Stimulated activated CD4-positive, alpha-beta T cell treated with anti-CD3 and anti-CD28 coated beads, Interleukin-12 subunit alpha, Interleukin-12 subunit beta, amount 100 ng/mL, for 4 hours (primary cell): ENCODE results near the gene MYBBP1A.

ENCODE experiments used
- DNase-seq: peaks from one replicate; pipeline ENCODE4 v3.0.0-alpha.2; 2020

The MYBBP1A gene

DNA sequence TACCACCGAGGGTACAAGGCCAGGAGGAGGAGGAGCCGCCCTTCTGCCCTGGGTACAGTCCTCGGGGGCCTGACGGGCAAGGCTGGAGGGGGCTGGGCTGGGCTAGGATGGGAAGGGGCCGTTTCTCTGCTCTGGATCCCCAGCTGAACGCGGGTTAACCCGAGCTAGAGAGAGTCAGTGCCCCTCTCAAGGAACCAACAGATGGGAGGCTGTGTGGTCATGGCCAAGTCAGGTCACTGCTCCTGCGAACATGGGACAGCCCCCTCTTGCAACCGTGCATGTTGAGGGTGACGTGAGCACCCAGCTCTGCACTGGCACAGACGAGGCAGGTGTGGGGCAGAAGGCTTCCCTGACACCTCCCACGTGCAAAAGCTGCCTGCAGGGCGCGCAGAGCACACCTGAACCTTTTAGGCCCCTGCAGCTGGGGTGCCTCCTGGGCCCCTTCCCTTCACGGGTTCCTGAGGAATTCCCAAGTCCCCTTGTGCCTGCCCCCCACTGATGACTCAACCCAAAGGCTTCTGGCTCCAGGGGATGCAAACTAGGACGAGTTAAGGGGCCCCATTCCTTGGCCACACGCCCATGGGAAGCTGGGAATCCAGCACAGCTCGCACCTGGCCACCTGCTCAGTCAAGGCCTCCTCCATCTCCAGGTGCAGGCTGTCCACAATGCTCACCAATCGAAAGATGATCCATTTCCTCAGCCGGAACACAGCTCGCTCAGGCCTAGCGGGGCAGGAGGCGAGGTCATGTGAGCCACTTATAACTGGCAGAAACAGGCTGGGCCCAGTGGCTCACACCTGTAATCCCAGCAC lies 6.3 kb downstream of the MYBBP1A start:
- DNase-seq, result no peak

DNA sequence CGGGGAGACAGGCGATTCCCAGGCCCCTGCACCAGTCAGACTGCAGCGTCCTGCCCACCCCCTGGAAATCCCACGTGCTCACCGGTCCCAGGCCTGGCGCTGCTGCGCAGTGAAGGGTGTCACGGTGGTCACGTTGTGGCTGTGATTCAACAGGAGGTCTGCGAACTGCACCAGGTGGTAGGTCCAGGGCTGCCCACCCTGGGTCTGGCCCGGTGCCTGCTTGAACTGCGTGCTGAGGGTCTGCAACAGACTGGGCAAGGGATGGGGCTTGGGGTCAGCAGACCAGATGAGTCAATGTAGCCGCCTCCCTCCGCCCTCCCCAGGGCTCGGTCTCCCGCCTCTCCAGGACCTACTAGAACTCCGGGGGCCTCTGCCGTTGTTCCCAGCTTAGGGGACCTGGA lies 7.1 kb downstream of the MYBBP1A start:
- DNase-seq, result no peak

DNA sequence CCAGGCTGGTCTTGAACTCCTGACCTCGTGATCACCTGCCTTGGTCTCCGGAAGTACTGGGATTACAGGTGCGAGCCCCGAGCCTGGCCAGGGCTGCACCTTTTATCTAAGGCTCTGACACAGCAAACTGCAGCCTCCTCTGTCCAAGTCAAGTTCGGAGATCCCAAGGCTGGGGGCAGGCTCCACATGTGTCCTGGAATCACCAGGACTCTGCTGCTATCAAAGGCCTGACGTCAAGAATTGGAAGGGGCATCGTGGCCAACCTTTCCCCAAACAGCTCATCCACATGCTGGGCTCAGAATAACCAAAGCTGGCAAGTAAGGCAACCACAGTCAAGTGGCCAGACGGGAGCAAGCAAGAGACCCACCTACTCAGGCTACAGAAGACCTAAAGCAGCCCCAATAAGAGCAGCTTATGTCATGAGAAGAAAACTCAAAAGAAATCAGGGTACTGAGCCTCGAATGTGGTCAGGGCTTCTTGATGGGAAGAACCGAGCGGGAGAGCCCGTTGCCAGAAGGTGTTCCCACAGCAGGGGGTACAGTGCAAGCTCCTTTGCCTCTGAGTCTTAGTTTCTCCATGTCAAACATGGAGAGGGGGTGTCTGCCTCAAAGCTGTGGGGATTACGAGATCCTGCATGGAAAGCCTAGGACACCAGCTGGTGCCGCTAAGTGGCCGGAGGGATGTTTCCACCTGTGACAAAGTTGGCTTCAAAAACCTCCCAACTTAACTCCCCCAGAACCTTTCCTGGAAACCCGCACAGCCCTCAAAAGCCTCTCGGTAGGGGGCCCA lies 7.9 kb downstream of the MYBBP1A start:
- no peak for DNase-seq

DNA sequence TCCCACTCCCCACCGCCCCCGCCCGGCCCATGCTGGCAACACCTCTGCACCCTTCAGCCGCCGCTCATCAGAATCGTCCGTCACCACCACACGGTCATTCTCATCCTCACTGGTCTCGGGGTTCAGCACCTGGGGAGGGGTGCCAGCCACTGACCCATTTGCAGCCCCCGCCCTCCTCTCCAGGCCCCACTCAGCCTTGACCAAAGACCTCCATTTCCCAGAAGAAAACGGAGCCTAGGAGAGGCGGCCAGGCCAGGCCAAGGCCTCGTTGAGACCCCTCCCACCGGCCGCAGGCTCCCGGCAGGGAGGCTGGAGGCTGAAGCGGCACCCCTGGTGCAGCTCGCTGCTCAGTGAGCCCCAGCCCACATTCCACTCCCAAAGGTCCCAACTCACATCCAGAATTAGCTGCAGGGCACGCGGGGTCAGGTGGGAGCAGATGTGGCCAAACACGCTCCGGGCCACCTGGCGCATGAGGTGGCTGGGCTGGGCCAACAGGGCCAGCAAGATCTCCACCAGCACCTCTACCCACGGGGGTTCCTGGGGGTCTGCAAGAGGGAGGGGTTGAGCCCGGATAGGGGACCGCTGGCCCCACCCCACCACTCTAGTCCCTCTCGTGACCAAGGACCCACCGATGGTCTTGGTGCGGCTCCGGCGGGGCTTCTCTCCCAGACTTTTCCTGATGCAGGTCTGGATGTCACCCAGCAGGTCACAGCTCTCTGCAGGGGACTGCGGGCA lies 9.8 kb downstream of the MYBBP1A start:
- DNase-seq, result no peak

DNA sequence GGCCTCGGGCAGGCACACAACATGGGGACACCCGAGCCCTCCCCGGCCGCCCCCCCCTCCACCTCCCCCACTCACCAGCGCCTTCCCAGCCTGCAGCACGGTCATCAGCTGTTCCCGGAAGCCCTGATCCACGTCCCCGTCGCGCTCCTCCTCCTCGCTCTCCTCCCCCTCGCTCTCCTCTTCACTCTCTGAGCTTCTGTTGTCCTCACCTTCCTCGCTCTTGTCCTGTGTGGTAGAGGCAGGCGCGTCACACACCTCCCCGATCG lies 10.3 kb downstream of the MYBBP1A start:
- no peak for DNase-seq

DNA sequence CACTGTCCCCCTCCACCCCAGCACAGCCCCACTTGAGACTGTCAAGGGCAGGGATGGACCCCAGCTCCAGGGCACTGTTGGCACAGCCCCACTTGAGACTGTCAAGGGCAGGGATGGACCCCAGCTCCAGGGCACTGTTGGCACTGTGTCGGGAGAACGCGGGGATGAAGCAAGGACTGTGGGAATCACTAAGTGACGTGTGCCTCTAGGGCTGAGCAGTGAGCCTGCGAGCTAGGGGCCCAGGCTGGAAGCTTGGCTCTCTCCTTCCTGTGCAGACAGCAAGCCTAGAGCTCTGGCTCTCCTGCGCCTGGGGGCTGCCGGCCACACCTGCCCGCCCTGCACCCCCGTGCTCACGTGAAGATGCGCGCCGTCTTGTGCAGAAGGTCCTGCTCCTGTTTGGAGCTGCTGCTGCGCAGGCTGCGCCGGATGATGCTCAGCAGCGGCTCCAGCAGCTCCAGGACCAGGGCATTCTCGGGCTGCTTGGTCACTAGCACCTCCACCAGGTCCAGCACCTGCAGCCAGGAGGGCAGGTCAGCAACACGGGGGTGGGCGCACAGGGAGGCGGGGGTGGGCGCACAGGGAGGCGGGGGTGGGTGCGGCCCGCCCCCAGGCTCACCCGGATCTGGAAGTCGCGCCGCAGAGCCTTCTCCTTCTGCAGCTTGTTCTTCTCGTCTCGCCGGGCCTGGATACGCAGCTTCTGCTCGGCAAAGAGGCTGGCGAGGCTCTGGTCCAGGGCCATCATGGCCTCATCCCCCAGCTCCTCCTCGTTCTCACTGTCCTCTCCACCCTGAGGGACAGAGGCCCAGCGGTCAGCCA lies 10.8 kb downstream of the MYBBP1A start:
- no peak for DNase-seq

DNA sequence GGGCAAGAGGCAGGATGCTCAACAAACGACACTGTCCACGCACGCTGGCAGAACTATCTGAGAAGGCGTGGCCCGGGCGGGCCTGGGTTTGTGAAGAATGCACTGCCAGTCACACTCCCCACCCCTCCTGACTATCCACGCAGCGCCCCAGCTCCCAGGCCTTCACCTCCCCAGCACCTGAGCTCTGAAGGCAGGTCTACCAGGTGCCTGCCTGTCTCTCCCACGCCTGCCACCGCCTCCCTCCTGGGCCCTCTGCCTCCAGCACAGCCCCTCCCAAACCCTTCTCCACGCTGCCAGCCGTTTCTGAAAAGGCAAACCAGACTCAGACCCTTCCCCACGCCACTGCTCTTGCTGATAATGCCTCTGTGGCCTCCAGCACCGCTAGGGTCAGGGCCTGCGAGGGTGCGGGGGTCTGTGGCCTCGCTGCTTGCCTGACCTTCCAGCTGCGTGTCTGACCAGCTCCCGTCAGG lies 11.6 kb downstream of the MYBBP1A start:
- no peak for DNase-seq

DNA sequence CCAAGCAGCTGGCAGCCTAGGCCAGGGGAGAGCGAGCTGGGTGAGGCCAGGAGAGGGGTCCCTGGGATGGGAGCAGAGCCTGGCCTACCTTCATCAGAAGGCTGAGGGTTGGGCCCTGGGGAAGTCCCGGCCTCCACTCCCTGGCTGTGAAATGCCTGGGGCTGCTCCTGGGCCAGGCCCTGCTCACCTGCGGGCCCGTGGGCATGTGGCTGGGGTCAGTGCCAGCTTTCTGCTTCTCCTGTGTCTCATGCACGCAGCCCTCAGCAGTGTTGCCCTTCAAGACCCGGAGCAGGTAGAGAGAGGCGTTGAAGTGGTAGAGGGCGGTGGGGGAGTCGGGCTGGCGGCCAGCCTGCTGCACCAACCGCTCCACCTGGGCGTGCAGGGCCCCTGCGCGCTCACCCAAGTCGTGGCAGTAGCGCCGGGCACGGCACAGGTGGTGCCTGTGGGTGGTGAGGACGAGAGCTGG lies 12.4 kb downstream of the MYBBP1A start:
- no peak for DNase-seq

DNA sequence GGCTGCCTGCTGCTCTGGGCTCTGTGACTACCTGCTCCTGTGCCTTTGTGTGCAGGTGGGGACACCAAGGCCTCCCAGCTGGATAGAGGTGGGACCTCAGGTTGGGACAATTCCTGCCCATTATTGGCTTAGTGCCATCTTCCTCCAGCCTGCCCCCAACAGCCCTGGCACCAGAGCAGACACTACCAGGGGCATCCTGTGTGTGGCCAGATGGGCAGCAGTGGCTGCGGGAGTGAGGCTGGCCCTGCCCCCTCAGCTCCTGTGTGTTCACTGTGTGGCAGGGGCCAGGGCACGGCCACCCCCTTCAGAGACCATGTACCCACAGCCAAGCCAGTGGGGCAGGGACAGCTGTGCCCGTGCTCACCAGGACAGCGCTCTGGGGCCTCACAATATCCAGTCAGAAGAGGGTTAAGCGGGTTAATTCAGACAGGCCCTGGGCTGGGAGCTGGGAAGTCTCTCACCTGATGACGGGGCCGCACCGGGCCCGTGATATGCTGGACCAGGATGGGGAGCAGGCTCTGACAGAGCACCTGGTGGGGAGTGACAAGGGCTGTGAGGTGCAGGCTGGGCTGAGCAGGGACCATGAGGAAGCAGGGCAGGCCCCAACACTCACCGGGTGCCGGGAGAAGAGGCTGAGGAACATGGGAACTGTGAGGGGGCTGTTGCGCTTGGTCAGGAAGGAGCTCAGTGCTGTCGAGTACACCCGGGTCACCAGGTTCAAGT lies 13.0 kb downstream of the MYBBP1A start:
- DNase-seq, result no peak

DNA sequence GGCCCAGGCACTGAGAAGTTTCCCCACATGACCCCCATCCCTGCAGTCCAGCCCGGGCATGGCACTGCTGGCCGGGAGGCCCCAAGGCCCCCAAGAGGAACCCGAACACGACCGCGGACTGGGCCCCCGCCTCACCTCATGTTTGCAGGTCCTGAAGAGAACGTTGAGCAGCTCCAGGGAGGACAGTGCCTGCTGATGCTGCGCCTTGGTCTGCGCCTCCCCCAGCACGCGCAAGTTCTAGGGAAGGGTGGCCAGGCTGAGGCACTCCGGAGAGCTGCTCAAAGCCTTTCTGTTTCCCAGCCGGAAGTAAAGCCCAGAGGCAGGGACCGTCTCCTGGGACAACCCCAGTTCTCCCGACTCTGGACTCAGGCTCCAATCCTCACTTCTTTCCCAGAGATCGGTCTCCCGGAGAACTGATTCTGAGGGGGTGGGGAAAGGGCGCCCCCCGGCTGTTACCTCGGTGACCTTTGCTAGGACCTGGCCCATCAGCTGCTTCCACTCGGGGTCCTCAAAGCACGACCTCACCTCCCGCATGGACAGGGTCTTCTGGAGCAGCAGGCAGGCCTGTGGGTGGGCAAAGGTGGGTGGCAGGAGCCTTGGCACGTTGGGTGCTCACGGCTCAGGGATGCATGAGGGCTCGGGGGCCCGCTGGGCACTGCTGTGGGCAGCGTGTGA lies 13.7 kb downstream of the MYBBP1A start:
- no peak for DNase-seq

DNA sequence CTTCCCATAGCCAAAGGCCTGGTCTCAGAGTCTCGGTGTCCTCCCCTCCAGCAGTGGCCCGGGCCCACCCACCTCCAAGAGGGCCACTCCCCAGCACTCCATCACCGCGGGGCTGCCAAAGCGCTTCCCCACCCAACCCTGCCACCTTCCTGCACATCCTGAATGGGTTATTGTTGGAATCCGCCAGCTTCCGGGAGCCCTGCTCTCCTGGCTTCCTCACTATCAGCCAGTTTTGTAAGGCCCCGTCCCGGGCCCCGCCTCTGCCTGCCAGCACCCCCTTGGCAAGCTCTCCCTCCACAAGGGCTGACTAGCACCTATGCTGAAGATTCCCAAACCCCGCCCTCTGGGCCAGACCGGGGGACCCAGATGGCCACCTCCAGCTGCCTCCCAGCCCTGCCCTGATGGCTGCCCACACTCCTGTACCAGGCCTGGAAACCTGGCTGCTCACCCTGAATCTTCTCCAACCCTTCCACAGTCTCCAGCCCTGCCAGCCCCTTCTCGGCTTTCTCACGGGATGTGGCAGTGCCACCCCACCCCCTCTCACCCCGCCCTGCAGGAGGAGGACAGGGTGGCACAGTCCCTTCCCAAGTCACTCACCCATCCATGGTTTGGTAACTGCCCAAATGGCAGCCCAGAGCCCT lies 14.4 kb downstream of the MYBBP1A start:
- no peak for DNase-seq

DNA sequence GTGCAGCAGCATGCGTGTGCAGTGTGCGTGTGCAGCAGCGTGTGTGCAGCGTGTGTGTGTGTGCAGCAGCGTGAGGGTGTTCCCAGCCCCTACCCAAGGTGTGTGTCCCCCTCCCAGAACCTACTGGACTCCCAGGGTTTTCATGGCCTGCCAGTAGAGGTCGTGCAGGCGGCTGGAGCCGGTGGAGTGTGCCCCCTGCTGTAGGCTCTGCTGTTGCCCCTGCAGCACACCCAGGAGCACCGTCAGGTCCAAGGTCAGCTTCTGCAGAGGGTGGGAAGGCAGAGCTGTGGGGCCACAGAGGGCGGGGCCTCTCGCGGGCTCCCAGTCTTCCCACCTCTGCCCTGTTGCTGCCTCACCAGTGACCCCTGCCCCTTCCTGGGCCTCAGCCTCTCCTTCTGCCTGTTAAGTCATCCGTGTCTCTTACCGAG lies 14.9 kb downstream of the MYBBP1A start:
- DNase-seq, result no peak

DNA sequence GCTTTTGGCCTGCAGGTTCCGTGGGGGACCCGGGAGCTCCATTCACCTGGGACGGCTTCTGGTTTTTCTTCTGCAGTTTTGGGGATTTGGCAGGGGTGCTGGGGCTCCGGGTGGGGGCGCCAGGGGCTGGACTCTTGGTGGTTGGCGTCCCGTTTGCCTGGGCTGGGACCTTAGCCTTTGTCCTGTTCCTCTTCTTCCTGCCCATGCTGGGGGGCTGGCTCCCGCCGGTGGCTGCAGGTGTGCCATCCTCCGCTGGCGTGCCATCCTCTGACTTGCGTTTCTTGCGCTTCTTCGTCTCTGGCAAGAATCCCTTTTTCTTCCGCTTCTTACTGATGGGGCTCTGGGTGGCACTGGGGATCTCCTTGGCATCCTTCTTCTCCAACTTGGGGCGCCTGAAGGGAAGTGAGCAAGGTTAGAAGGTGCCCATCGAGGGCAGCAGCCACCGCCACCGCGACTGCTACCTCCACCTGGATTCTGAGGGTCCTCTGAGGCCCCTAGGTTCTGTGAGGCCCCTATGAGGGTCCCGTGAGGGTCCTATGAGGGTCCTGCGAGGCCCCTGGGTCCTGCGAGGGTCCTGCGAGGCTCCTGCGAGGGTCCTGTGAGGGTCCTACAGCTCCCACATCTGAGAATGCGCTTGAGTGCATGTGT lies 15.5 kb downstream of the MYBBP1A start:
- DNase-seq, result no peak

DNA sequence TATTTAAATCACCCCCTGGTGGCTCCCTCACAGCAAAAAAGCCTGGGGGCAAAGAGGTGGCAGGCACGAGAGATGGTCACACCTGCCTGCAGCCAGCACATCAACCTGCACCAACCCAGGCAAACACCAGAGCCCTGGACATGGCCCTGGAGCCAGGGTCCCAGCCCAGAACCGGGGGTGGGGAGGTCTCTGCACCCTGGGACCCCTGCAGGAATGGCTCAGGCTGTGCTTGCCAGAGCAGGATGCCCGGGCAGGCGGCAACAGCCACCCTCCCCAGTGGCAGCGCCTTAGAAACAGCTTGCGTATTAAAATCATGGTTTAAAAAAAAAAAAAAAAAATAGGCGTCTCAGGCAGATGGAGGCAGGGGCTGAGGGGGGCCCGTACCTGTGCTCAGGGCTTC lies 16.2 kb downstream of the MYBBP1A start:
- no peak for DNase-seq

DNA sequence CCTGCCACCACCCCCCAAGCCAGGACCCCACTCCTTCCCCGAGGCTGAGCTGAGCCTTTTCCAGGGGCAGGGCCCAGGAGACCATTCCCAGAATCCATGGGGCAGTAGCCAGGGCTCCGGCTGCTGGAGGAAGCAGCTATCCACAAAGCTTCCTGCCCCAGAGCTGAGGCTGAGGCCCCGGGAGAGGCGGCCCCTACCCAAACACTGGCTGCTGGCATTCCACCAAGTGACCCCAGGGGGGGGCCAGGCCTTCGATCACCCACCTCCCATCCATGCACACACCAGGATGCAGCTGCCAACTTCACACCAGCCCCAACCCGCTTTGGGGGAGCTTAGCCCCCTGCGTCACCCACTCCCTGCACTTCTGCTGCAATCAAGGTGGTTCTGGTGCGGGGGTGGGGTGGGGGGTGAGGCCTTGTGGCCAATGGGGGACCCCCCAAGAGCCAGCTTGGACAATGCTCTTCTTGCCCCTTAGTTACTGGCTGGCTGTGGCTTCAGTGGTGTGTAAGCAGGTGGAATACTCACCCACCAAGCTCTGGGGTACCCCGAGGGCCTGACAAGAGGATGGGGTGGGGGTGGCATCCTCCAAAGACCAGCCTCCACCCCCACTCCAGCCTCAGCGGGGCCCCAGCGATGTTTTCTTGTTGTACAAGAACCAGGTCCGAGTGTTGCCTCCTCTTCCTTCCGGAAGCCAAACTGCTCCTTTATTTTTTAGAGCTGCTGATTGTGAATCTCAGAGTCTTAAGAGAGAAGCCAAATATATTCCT lies 16.8 kb downstream of the MYBBP1A start:
- no peak for DNase-seq

DNA sequence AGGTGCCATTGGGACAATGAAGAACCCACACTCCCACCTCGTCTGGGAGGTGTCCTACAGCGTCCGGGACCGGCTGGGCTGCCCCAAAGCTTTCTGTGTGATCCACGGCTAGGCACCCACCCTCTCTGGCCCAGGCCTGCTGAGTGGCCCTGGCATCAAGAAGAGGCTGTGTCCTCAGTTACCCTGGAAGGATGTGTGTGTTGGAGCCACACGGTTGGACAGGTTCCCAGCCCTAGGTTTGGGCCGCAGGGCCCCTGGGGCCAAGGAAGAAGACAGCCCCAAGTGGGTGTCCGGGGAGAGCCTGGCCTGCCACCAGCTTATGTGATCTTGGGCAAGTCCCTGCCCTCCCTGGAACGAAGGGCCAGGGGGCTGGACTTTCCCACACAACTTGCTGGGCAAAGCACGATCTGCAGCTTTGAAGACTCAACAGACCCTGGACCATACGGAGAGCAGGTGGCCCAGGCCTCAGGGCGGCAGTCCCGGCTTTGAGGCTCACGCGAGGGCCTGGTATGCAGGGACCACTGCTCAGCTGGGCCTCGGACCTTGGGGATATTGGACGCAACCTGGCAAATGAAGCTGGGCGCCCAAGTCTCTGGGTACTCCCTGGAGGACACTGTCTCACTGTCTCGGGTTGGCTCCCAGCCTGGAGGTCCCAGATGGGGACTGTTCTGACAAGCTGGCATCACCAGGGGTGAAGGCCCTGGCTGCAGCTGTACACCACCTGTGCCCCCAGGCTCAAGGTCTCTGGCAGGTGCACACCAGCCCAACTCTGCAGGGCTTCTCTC lies 17.5 kb downstream of the MYBBP1A start:
- DNase-seq, result no peak

DNA sequence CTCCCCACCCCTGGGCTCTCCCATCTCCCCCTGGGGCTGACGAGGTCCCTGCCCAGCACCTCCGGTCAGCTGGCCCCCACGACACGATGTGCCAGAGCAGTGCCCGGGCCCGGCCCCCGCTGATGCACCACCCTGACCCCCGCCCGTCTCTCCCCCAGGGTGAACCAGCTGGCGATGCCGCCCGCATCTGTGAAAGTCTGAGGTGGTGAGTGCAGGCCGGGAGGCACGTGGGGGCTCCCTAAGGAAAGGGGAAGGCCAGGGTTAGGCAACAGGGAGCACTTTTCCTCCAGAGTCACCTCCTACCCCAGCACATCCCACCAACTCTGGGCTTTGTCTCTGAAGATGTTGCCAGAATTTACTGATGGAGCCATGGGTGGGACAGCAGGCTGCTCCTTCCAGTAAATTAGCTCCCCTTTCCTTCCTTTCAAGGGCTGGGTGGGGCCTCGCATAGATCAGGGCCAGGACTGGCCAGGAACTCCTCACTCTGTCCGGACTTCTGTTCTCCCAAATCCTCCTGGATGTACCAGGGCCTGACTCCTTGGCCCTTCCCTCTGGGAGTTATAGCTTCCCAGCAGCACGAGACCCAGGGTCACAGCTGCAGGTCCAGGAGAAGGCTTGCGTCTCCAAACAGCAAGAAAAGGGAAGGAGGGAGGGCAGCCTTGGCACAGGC lies 18.3 kb downstream of the MYBBP1A start:
- no peak for DNase-seq

DNA sequence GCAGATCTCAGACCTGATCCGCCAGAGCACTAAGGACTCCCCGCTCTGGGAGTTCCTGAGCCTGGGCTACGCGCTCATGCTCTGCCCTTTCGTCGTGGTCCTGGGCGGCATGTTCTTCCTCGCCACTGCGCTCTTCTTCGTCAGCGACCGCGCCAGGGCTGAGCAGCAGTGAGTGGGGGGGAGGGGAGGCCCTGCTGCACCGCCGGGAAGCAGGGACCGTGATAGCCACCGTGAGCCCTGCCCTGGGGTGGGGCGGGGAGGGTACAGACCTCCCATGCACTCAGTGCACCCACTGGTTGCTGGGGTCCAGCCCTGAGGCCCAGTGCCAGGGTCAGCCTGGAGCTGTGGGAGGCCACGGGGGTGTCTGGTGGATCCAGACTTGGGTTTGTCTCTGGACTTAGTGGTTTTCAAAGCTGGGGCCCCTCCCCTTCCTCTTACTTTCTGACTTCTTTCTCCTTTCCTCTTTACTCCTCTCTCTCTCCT lies 18.9 kb downstream of the MYBBP1A start:
- DNase-seq, result no peak
